ENCODE measurements around the gene SEMA3A. TPM values are rescaled to one million over a fixed set of nuclear protein-coding genes. Genes with fewer than 3 reads are reported as not detected.
"Not testable (repeated sequence)": the region's sequence is repeated elsewhere in the genome, so short reads cannot be mapped to it uniquely, and the experiment has no call there.

The SEMA3A gene
- total and polyA plus RNA-seq, 8 donors: 0.05 to 0.79 (median 0.46) TPM

DNA sequence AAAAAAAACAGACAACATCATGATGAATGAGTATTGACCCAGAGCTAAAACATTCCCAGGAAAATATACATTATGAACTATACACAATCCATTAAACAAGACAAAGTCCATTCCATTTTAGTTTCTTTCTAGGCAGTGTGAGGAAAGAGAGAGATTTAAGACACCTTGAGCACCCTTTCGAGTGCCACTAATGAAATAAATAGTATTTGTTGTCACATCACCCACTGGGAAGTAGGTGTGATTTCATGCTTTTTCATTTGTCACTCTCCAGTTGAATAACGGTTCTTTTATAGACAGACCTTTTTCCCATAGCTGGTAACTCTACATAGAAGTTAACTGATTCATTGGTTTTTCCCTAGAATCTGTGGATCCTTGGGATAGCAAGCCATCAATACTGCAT, 29.9 kb upstream of the SEMA3A start:
- WGBS, 2 donors: 65% methylated on average over 2 of the region's 2 CpGs
- no peak for ATAC-seq
- Histone ChIP-seq H3K9me3 (no peaks in the 10 kb centered on the region), H3K4me3 (no peak overlapping the region), H3K27me3 (no peaks in the 10 kb centered on the region), H3K4me1 (peaks cover 0 to 7% (median 0%) of the 10 kb centered on the region in 3 donors), H3K36me3 (no peaks in the 10 kb centered on the region), H3K27ac (no peak overlapping the region)
- no peak for FAIRE-seq
- TF ChIP-seq, protein P1, sequence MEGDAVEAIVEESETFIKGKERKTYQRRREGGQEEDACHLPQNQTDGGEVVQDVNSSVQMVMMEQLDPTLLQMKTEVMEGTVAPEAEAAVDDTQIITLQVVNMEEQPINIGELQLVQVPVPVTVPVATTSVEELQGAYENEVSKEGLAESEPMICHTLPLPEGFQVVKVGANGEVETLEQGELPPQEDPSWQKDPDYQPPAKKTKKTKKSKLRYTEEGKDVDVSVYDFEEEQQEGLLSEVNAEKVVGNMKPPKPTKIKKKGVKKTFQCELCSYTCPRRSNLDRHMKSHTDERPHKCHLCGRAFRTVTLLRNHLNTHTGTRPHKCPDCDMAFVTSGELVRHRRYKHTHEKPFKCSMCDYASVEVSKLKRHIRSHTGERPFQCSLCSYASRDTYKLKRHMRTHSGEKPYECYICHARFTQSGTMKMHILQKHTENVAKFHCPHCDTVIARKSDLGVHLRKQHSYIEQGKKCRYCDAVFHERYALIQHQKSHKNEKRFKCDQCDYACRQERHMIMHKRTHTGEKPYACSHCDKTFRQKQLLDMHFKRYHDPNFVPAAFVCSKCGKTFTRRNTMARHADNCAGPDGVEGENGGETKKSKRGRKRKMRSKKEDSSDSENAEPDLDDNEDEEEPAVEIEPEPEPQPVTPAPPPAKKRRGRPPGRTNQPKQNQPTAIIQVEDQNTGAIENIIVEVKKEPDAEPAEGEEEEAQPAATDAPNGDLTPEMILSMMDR (IDR thresholded peaks at IDR 0.05): no peak
- intact Hi-C loops (cut with DNase I): no loop called here
- DNase-seq: no peak

DNA sequence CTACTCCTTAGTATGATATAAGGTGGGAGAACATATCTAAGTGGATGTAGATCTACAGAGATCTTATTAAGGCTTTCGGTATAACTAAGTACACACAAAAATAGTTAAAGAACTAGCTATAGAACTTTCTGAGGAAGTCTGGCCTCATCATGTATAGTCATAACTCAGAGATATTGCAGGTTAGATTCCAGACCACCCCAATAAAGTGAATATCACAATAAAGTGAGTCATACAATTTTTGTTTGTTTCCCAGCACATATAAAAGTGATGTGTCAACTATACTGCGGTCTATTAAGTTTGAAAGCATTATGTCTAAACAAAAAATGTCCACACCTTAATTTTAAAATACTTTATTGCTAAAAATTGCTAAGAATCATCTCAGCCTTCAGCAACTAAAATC, 24.7 kb upstream of the SEMA3A start:
- intact Hi-C loops (cut with DNase I): no loop called here
- DNase-seq (no peak), ATAC-seq (no peak), FAIRE-seq (no peak)
- WGBS, 2 donors: 92 to 100% methylated on average over 2 of the region's 2 CpGs
- H3K36me3 ChIP-seq: no peaks in the 10 kb centered on the region
- H3K9me3 ChIP-seq: no peaks in the 10 kb centered on the region
- no peak overlapping the region for H3K27ac ChIP-seq
- H3K4me3 ChIP-seq: no peak overlapping the region
- TF ChIP-seq, protein P1 (IDR thresholded peaks at IDR 0.05): no peak
- no peaks in the 10 kb centered on the region for H3K27me3 ChIP-seq
- no peaks in the 10 kb centered on the region for H3K4me1 ChIP-seq

- Histone ChIP-seq H3K4me3 (no peak overlapping the region), H3K4me1 (no peaks in the 10 kb centered on the region), H3K27me3 (no peaks in the 10 kb centered on the region), H3K27ac (no peak overlapping the region), H3K9me3 (no peaks in the 10 kb centered on the region), H3K36me3 (no peaks in the 10 kb centered on the region)
- FAIRE-seq (no peak), ATAC-seq (no peak), DNase-seq (no peak)
- intact Hi-C loops (cut with DNase I): no loop called here
- TF ChIP-seq, protein P1 (IDR thresholded peaks at IDR 0.05): no peak
- 28 to 36% methylated on average over 2 of the region's 2 CpGs for WGBS, 2 donors
Measured at GRCh38 chr7:84218681-84219080, 24.1 kb upstream of the SEMA3A start.

GRCh38 chr7:84216472-84216871, 21.9 kb upstream of the SEMA3A start:
- no peak for DNase-seq
- TF ChIP-seq, protein P1 (IDR thresholded peaks at IDR 0.05): no peak
- WGBS, 2 donors: 37 to 49% methylated on average over 1 of the region's 1 CpG
- Histone ChIP-seq H3K27me3 (no peaks in the 10 kb centered on the region), H3K4me3 (no peak overlapping the region), H3K4me1 (no peaks in the 10 kb centered on the region), H3K27ac (no peak overlapping the region), H3K36me3 (no peaks in the 10 kb centered on the region), H3K9me3 (no peaks in the 10 kb centered on the region)
- FAIRE-seq: no peak
- intact Hi-C loops (cut with DNase I): no loop called here
- ATAC-seq: no peak

GRCh38 chr7:84214757-84215156, 20.2 kb upstream of the SEMA3A start:
- FAIRE-seq: not testable (repeated sequence)
- 79% methylated on average over 6 of the region's 6 CpGs for WGBS, 2 donors

GRCh38 chr7:84210301-84210700, 15.7 kb upstream of the SEMA3A start:
- Histone ChIP-seq H3K4me1 (no peaks in the 10 kb centered on the region), H3K27me3 (no peaks in the 10 kb centered on the region), H3K36me3 (no peaks in the 10 kb centered on the region), H3K9me3 (no peaks in the 10 kb centered on the region), H3K4me3 (no peak overlapping the region), H3K27ac (no peak overlapping the region)
- no peak for FAIRE-seq
- no peak for DNase-seq
- intact Hi-C loops (cut with DNase I): no loop called here
- no peak for ATAC-seq
- TF ChIP-seq, protein P1 (IDR thresholded peaks at IDR 0.05): no peak
- 84 to 88% methylated on average over 3 of the region's 3 CpGs for WGBS, 2 donors

More at GRCh38 chr7:84214757-84215156, 20.2 kb upstream of the SEMA3A start:
- H3K36me3 ChIP-seq; ATAC-seq; DNase-seq; H3K27me3 ChIP-seq; H3K4me3 ChIP-seq; intact Hi-C loops (cut with DNase I); H3K4me1 ChIP-seq; H3K9me3 ChIP-seq; H3K27ac ChIP-seq: not testable (repeated sequence)

Measured in pancreas (tissue), 10 donors.